AG04449 (cell line): Measurements from ENCODE around the gene JUND.
A peak's percentile ranks its signal among the peaks of the same experiment; 100 is the strongest.

Source experiments
- CTCF ChIA-PET: fragments of 350-600 bp; formaldehyde crosslinking; extraction: SDS; loops from one replicate; lab custom pipeline; 2021; ENCODE audit warnings: antibody characterized with exemption; lab: Yijun Ruan, JAX
- POLR2A ChIA-PET: fragments of 400-600, 350-600 bp; formaldehyde crosslinking; extraction: SDS; loops from one replicate; lab custom pipeline; 2020; ENCODE audit warnings: antibody characterized with exemption, inconsistent platforms; lab: Yijun Ruan, JAX
- DNase-seq: peaks from one replicate; pipeline ENCODE4 v3.0.0-alpha.2; 2010; ENCODE audit warnings: low read depth, low spot score
- H3K4me3 ChIP-seq: 2 replicates; pipeline ENCODE4 v1.5.1; 2011; ENCODE audit warnings: low read depth, mild to moderate bottlenecking, control low read depth, low read length
- CTCF ChIP-seq: IDR thresholded peaks from one replicate; pipeline ENCODE4 v1.5.1; 2011; ENCODE audit warnings: mild to moderate bottlenecking, moderate library complexity, low read length, control low read depth, inconsistent platforms; ENCODE audit not compliant: insufficient read depth; ENCODE audit errors: missing control alignments

JUND gene

DNA sequence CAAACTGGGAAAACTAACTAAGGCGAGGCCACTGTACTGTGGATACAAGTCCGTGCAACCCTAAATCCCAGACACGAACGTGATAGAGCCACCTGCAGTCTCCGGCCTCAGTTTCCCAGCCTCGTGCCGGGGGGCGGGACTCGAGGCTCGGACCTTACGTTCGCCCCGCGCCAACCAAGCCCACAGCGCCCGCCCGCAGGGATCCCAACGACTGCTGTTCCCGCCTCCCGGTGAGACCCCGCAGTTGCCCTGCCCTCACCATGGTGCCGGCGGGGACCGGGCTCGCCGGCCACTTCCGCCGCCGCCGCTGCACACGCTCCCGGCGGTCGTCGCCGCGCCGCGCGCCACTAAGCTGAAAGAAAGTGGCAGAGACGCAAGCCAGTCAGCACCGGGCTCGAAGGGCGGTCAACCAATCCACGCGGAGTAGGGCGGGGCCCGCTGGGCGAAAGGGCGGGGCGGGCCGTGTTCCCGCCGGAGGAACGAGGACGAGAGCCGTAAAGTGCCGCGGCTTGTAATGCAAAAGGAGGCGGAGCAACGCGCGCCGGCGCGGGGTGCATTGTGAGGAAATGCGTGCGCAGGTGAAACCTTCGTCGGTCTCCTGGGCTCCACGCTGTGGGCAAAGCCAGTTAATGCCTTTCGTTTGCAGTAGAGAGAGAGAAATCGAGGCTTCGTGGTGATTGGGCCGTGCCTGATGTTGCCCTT lies 41.5 kb upstream of the JUND start, which contains the start of gene LSM4:
LSM4 (minus strand) TSS at position 318 of the 702 bp plus-strand sequence; CDS start at position 262, 56 bp downstream.
- H3K4me3 ChIP-seq: peak within 1 kb of the TSS; percentile 84
- ChIA-PET POLR2A (interaction anchor here (0.5 to 3.8 kb wide), 5 partner anchors 18 to 91 kb away, joined by 3 to 146 read pairs (median 11); partner anchors contain the start of gene JUND), CTCF (interaction anchor here (0.8 to 8.0 kb wide), 18 partner anchors 10 to 209 kb away, joined by 3 to 161 read pairs (median 6); partner anchors contain the start of gene JUND)
- peak; percentile 65 for DNase-seq
- peak; percentile 41 for TF ChIP-seq CTCF

GRCh38 chr19:18322318-18322758 lies 40.9 kb upstream of the JUND start:
- CTCF ChIA-PET: interaction anchor here (0.7 to 8.0 kb wide), 23 partner anchors 9 to 209 kb away, joined by 3 to 161 read pairs (median 5); partner anchors contain the start of genes GDF15 and JUND
- DNase-seq: no peak
- TF ChIP-seq CTCF: peak; percentile 27
- peak overlapping the region; percentile 84 for H3K4me3 ChIP-seq
- POLR2A ChIA-PET: interaction anchor here (0.5 to 3.8 kb wide), 5 partner anchors 17 to 92 kb away, joined by 3 to 146 read pairs (median 11); partner anchors contain the start of gene JUND

- TF ChIP-seq CTCF: no peak
- DNase-seq: no peak
- H3K4me3 ChIP-seq: peak overlapping the region; percentile 84
- CTCF ChIA-PET: interaction anchor here (0.7 to 8.0 kb wide), 22 partner anchors 8 to 208 kb away, joined by 3 to 161 read pairs (median 5); partner anchors contain the start of genes GDF15 and JUND
- POLR2A ChIA-PET: interaction anchor here (2.2 to 3.8 kb wide), 3 partner anchors 17 to 43 kb away, joined by 11 to 146 read pairs (median 13); partner anchors contain the start of gene JUND
Observed at GRCh38 chr19:18321734-18322102, 40.3 kb upstream of the JUND start.

DNA sequence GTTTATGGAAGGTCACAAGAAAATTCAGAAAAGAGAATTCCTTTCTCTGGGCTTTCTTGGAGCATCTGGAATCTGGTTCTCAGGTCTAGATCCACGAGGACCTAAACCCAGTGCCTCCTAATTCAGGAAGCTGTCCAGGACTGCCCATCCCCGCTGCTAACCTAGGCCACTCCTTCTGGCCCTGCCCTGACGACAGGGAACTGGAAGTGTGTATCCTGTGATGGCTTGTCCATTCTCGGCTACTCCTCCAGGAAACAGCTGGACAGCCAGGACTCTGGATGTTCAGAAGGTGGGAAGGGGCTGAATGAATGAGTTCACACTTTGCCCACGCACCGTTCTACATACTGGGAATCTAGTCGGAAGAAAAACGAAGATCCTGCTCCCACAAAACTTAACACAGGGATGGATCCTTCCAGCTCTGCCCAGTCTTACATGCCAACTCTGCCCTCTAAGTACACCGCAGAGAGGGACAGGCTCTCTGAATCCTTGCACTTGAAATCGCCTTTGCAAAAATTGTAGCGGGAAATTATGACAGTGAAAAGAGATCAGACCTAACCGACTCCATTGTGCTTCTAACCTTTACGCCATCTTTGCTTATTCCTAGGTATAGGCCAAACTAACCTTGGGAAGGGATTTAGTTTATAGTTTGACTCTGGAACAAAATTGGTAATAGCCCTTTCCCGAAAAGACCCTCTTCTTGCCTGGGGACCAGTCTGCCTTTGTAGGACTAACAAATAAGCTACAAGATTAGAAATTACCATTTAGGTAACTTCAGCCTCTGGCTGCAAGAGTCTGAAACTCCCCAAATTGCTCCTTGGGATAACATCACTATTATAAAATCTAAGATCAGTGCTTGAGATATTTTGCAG lies 39.7 kb upstream of the JUND start:
- DNase-seq: no peak
- ChIA-PET CTCF (interaction anchor here (0.9 to 8.0 kb wide), 17 partner anchors 8 to 207 kb away, joined by 3 to 161 read pairs (median 7); partner anchors contain the start of gene JUND), POLR2A (interaction anchor here (2.2 to 3.8 kb wide), 3 partner anchors 16 to 42 kb away, joined by 11 to 146 read pairs (median 13); partner anchors contain the start of gene JUND)
- no peak for TF ChIP-seq CTCF
- no peak overlapping the region for H3K4me3 ChIP-seq

DNA sequence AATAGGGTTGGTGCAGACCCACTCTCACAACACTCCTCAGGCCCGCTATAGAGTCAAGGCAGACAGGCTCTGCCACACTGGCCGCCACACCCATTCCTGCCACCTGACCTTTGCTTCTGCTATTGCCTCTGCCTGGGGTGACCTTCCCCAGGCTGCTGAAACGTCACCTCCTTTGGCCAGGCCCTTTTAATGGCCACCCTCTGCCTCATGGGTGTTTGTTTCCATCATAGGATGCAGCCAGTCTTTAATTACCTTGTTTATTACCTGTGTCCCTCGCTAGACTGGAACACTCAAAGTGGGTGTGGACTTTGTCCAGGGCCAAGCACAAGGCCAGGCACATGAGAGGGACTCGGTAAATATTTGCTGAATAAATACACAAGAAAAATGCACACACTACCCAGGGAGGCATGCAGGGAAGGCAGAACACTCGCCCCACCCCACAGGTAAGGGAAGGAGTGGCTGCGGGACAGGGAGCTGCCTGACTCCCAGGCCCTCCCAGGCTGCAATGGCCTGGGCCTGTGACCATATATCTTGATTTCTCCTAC lies 38.2 kb upstream of the JUND start:
- no peak for DNase-seq
- ChIA-PET CTCF (interaction anchor here (0.8 to 8.0 kb wide), 6 partner anchors 10 to 91 kb away, joined by 3 to 161 read pairs (median 3); partner anchors contain the start of gene JUND), POLR2A (interaction anchor here (3.8 to 4.1 kb wide), 2 partner anchors 39 to 40 kb away, joined by 25 to 146 read pairs; partner anchors contain the start of gene JUND)
- no peak for TF ChIP-seq CTCF
- H3K4me3 ChIP-seq: no peak overlapping the region
